ENCODE results near the gene SETD1A. TPM values are rescaled to one million over a fixed set of nuclear protein-coding genes. Genes with fewer than 3 reads are reported as not detected.

SETD1A gene
- total and polyA plus RNA-seq, 9 of the 15 experiments (the other 6 are each of a cell fraction or from before 2014, with no cell fraction given) = 0.08 to 36.0 (median 4.2) TPM

- TF ChIP-seq ZNF318 (IDR thresholded peaks at IDR 0.05; ENCODE audit: borderline replicate concordance in 1 of 2, low read depth in 1 of 2) (no peak), TAF15 (IDR thresholded peaks at IDR 0.05; ENCODE audit: low read depth, low read length) (no peak), TBP (optimal IDR thresholded peaks at IDR 0.05; ENCODE audit: low read depth, low read length) (no peak), PYGO2 (tag; IDR thresholded peaks at IDR 0.05) (no peak), SUPT5H (IDR thresholded peaks at IDR 0.05) (peak; percentile 56), SP1 (CRISPR knock-in tag; IDR thresholded peaks at IDR 0.05) (no peak), IFI16 (CRISPR knock-in tag; IDR thresholded peaks at IDR 0.05) (no peak), THRA (IDR thresholded peaks at IDR 0.05) (no peak), HES1 (IDR thresholded peaks at IDR 0.05; ENCODE audit: low read depth) (no peak), HCFC1 (IDR thresholded peaks at IDR 0.05; ENCODE audit: low read depth, low read length) (no peak), POLR2AphosphoS5 (IDR thresholded peaks at IDR 0.05; ENCODE audit: control insufficient read depth, insufficient read depth, low read depth, low read length) (peak; percentile 36; the same call in 1 of the 2 replicates), RBFOX2 (IDR thresholded peaks at IDR 0.05; ENCODE audit: low read depth, low read length) (peak; percentile 70), RBM22 (IDR thresholded peaks at IDR 0.05; ENCODE audit: low read depth, low read length, poor library complexity, severe bottlenecking) (peak; percentile 60), POLR2G (IDR thresholded peaks at IDR 0.05; ENCODE audit: low read depth, low read length) (peak; percentile 73), RAD21 (CRISPR knock-in tag; conservative IDR thresholded peaks at IDR 0.05 in 1 of 2, IDR thresholded peaks at IDR 0.05 in 1 of 2) (no peak), CBFA2T3 (IDR thresholded peaks at IDR 0.05) (no peak), KDM2B (CRISPR knock-in tag; IDR thresholded peaks at IDR 0.05) (no peak), POLR2B (IDR thresholded peaks at IDR 0.05; ENCODE audit: low read depth, partially characterized antibody) (peak; percentile 27), KAT2B (IDR thresholded peaks at IDR 0.05; ENCODE audit: low read depth, low read length) (no peak), POLR2A (conservative IDR thresholded peaks at IDR 0.05) (peak; percentile 61; the same call in 1 of the 2 replicates)
Observed at GRCh38 chr16:30966033-30966619, 8.6 kb downstream of the SETD1A start (continued).
